ENCODE measurements around the gene TEX51.

The TEX51 gene

DNA sequence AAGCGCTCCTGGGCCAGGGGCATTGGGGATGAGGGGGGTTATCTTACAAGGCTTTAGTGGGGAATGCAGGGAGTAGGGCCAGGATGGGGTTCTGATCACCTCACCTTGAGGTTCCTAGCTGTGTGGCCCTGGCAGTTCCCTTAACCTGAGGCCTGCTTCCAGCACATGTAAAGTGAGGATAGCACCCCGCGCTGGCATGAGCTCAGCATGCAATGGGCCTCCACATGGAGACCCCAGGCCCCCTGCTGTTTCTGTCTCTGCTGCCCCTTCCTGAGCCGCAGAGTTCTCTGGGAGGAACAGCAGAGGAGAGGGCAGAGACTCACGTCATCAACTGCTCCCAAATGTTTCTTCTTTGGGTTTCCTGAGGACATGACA lies 8.6 kb upstream of the TEX51 start:
- TF ChIP-seq, protein P1, sequence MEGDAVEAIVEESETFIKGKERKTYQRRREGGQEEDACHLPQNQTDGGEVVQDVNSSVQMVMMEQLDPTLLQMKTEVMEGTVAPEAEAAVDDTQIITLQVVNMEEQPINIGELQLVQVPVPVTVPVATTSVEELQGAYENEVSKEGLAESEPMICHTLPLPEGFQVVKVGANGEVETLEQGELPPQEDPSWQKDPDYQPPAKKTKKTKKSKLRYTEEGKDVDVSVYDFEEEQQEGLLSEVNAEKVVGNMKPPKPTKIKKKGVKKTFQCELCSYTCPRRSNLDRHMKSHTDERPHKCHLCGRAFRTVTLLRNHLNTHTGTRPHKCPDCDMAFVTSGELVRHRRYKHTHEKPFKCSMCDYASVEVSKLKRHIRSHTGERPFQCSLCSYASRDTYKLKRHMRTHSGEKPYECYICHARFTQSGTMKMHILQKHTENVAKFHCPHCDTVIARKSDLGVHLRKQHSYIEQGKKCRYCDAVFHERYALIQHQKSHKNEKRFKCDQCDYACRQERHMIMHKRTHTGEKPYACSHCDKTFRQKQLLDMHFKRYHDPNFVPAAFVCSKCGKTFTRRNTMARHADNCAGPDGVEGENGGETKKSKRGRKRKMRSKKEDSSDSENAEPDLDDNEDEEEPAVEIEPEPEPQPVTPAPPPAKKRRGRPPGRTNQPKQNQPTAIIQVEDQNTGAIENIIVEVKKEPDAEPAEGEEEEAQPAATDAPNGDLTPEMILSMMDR (conservative IDR thresholded peaks at IDR 0.05; ENCODE audit: control insufficient read depth, insufficient read depth, low read depth, low read length), result no peak

DNA sequence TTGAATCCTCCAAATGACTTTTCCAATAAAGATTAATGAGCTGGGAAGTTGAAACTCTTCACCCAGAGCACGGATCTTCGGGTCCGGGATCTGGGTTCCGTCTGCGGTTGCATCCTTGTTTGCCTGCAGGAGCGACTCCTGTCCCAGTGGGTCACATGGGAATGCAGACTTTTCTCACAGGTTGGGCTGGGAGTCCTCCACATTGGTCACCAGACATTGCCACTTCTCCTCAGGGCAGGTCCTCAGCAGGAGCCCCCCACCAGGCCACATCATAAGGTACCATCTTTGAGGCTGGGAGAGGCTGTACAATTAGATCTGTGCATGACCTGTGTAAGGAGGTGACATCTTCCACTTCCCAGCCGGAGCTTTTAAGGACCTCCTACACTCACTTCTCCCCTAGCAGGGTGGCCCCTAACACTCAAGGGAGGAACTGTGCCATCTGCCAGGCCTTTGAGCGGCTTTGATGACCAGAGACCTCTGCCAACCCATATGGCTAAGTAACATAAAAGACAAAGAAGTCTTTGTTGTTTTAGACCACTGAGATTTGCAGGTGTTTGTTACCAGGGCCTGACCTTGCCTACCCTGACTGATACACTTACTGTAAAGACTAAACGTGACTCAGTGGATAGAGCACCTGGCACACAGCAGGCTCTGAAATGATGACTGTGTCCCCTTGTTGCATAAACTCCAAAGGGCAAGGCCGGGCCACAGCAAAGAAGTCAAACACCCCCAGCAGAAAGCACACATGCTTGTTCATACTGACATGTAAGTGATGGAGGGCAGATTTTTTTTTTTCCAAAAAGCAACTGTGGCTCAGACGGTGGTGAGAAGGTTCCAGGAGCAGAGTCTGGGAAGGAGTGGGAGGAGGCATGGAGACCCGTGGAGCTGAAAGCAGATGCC lies 7.9 kb upstream of the TEX51 start:
- TF ChIP-seq, protein P1 (conservative IDR thresholded peaks at IDR 0.05; ENCODE audit: control insufficient read depth, insufficient read depth, low read depth, low read length), result no peak
- no peak overlapping the region for H3K4me3 ChIP-seq (ENCODE audit: control insufficient read depth, low read depth, low read length)
- no peak for DNase-seq (ENCODE audit: low read depth)

More for the DNA sequence above, 8.6 kb upstream of the TEX51 start:
- H3K4me3 ChIP-seq (ENCODE audit: control insufficient read depth, low read depth, low read length), result no peak overlapping the region
- no peak for DNase-seq (ENCODE audit: low read depth)

DNA sequence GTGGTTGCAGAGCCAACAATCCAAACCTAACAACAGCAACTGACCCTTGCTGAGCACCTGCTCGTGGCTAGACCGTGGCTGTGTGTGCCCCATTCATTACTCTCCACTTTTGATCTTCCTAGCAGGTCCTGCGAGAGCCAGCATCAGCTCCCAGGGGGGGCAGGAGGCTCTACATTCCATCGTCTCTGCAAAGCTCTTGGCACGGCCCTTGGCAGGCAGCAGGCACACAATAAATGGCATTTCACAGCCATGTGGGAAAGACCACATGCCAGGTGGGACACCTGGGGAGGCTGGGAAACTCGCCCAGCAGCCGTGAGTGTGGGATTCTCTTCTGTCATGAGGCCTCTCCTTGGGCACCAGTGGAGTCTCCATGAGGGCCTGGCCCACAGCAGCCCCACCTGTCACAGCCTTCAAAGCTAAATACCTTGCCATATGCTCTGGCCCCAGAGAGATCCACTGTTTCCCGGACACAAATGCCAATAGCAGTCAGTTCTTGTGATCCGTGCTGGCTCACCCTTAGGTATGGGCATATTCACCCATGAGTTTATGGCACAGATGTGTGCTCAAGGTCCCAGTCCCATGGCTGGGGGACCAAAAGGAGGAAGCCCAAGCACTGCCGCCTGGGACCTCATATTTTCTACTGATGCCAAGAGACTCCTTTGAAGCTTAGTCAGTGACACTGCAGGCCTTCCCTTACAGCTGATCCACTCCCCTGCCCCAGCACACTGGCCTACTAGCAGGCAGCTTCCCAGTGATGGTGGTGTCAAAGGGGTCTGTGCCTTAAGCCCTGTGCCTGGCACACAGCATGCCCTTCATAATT lies 6.8 kb upstream of the TEX51 start:
- DNase-seq (ENCODE audit: low read depth), result no peak
- no peak overlapping the region for H3K4me3 ChIP-seq (ENCODE audit: control insufficient read depth, low read depth, low read length)
- TF ChIP-seq, protein P1 (conservative IDR thresholded peaks at IDR 0.05; ENCODE audit: control insufficient read depth, insufficient read depth, low read depth, low read length), result no peak

DNA sequence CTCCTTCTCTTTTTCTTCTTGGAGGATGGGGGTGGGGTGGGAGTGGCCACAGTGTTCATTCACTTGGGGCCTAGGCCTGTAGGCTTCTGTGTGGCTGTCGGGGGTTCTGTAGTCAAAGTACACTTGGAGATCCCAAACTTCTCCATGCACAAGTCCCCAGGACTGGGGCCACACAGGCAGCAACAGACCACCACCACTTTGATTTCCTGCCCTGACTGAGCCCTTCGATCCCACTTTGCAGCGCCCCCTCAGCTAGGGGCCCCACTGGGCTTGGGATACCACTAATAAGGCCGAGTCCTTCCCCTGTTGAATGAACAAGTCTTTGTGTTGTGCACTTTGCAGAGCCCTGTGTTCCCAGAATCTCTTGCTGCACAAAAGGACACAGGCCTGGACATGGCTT lies 5.5 kb upstream of the TEX51 start:
- H3K4me3 ChIP-seq (ENCODE audit: control insufficient read depth, low read depth, low read length), result no peak overlapping the region
- no peak for DNase-seq (ENCODE audit: low read depth)
- TF ChIP-seq, protein P1 (conservative IDR thresholded peaks at IDR 0.05; ENCODE audit: control insufficient read depth, insufficient read depth, low read depth, low read length), result no peak

DNA sequence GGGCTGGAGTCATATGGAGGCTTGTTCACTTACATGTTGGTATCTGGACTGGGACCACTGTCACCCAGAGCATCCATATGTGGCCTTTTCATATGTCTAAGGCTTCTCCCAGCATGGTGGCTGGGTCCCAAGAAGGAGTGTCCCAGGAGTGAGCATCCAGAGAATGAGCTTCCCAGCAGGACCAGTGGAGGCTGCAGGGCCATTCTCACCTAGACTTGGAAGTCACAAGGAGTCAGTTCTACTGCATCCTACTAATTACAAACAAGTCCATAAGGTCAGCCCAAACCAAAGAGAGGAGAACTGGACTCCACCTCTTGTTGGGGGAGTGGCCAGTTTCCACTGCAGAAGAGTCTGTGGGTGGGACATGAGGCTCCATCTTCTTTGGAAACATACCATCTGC lies 5.1 kb upstream of the TEX51 start:
- H3K4me3 ChIP-seq (ENCODE audit: control insufficient read depth, low read depth, low read length), result no peak overlapping the region
- no peak for DNase-seq (ENCODE audit: low read depth)
- TF ChIP-seq, protein P1 (conservative IDR thresholded peaks at IDR 0.05; ENCODE audit: control insufficient read depth, insufficient read depth, low read depth, low read length), result no peak

DNA sequence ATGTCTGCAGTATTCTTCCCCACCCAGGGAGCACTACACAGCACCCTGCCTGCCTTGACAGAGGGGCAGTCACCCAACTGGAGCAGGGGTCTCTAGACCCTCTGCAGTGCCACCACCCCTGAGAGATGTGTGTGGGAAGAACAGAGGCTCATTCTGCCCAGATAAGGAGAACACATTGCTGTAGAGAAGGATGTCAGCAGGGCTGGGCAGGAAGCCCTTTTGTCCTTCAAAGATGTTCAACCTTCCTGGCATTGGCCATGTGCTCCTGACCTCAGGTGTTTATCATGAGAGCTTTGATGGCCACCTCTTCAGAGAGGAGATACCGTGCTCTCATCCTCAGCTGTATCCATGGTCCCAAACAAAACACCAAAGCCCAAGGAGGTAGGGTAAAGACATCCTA lies 4.6 kb upstream of the TEX51 start:
- no peak for DNase-seq (ENCODE audit: low read depth)
- TF ChIP-seq, protein P1 (conservative IDR thresholded peaks at IDR 0.05; ENCODE audit: control insufficient read depth, insufficient read depth, low read depth, low read length), result no peak
- H3K4me3 ChIP-seq (ENCODE audit: control insufficient read depth, low read depth, low read length), result no peak overlapping the region
